Epithelial cell of prostate (primary cell): ENCODE results near the gene RABL2A.
"Not testable (repeated sequence)": the region's sequence is repeated elsewhere in the genome, so short reads cannot be mapped to it uniquely, and the experiment has no call there.

ENCODE experiments used
- DNase-seq: peaks from one replicate; pipeline ENCODE4 v3.0.0-alpha.2; 2011; ENCODE audit warnings: low read depth, low spot score
- H3K27ac ChIP-seq: fragments of 450-650 bp; 2 replicates; pipeline ENCODE4 v1.5.1; 2017; ENCODE audit warnings: mild to moderate bottlenecking

RABL2A gene

DNA sequence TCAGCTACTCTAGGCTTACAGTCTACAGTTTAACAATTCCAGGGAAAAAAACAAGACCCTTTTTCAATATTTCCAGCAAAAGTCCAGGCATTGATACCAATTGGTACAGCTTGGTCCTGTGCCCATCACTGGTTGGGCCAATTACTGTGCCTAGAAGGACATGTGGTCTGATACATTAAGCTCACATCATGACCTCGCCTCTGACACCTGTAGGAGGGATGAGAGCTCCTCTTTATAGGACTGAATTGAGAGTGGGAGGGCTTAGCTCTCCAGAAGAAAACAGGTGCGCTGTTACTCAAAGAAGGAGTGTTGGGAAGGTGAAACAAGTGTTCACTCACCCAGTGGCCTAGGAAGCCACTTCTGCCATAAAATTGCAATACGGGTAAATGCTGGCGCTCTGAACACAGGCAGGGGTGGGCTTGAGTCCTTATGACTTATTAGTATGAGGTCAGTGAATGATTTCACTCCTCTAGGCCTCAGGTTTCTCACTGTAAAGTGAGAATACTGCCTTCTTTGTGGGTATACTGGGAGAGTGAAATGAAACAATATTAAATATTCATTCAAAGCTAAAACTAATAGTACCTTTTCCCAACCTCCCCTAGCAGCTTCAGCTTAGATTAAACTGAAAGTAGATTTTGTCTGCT lies 49.7 kb downstream of the RABL2A start:
- no peak for DNase-seq
- H3K27ac ChIP-seq = no peak overlapping the region

GRCh38 chr2:113677330-113677729 lies 50.3 kb downstream of the RABL2A start:
- no peak overlapping the region for H3K27ac ChIP-seq

GRCh38 chr2:113679457-113679856 lies 52.4 kb downstream of the RABL2A start:
- H3K27ac ChIP-seq = no peak overlapping the region
- no peak for DNase-seq

More at GRCh38 chr2:113677330-113677729, 50.3 kb downstream of the RABL2A start:
- no peak for DNase-seq

GRCh38 chr2:113685471-113685870 lies 58.4 kb downstream of the RABL2A start:
- no peak for DNase-seq
- no peak overlapping the region for H3K27ac ChIP-seq

DNA sequence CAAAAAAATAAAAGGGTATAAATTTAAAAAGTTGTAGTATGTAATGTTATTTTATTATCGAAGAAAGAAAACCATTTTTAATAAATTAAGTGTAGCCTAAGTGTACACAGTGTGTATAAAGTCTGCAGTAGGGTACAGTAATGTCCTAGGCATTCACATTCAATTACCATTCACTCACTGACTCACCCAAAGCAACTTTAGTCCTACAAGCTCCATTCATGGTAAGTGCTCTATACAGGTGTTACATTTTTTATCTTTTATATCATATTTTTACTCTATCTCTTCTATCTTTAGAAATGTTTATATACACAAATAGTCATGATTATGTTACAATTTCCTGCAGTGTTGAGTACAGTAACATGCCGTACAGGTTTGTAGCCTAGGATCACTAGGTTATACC lies 59.5 kb downstream of the RABL2A start:
- no peak for DNase-seq
- no peak overlapping the region for H3K27ac ChIP-seq

- DNase-seq, H3K27ac ChIP-seq: not testable (repeated sequence)
Measured at GRCh38 chr2:113690871-113691270, 63.8 kb downstream of the RABL2A start.
